Gastrocnemius medialis (tissue), 4 donors: ENCODE measurements around the gene RNASET2.

Experiments used
- POLR2A ChIP-seq, 2 donors: fragments of 450-650 bp; IDR thresholded peaks; one replicate each; pipeline ENCODE4 v1.6.1; 2017; ENCODE audit warnings: antibody characterized with exemption in 2 of 2, mild to moderate bottlenecking in 2 of 2, moderate library complexity in 2 of 2
- TF ChIP-seq, protein P1 (sequence below), 5 experiments: fragments of 450-650 bp in 3 of 5; fragments of 200-600 bp in 2 of 5; sonication (generic) in 2 of 5; IDR thresholded peaks in 4 of 5; conservative IDR thresholded peaks in 1 of 5; 1 replicate in 4 of 5; 2 replicates in 1 of 5; pipeline ENCODE4 v1.5.1; 2016 to 2019; ENCODE audit warnings: antibody characterized with exemption in 5 of 5, mild to moderate bottlenecking in 3 of 5, moderate library complexity in 3 of 5

DNA sequence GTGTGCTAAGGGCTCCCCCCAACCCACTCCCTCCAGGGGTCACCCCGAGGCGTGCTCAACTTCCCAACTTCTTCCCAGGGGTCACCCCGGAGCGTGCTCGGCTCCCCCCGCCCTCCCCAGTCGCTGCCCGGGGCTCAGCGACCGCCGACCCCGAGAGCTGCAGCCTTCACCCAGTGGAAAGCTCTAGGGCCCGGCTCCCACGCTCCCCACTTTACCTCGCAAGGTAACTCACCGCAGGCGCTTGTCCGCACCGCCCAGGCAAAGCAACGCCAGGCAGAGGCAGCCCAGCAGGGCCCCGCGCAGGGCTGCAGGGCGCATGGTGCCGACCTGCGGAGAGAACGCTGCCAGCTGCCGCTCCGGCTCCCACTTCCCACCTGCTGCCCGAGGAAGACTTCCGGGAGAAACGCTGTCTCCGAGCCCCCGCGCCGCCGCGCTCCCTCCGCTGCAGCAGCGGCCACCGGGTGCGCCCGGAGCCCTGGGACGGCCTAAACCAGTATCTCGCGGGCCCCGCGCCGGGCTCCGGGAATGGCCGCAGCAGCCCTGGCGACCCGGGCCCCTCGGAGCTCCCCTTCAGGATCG is 396 bp downstream of the RNASET2 start:
- TF ChIP-seq POLR2A (IDR thresholded peaks at IDR 0.05): no peak
- TF ChIP-seq, protein P1, sequence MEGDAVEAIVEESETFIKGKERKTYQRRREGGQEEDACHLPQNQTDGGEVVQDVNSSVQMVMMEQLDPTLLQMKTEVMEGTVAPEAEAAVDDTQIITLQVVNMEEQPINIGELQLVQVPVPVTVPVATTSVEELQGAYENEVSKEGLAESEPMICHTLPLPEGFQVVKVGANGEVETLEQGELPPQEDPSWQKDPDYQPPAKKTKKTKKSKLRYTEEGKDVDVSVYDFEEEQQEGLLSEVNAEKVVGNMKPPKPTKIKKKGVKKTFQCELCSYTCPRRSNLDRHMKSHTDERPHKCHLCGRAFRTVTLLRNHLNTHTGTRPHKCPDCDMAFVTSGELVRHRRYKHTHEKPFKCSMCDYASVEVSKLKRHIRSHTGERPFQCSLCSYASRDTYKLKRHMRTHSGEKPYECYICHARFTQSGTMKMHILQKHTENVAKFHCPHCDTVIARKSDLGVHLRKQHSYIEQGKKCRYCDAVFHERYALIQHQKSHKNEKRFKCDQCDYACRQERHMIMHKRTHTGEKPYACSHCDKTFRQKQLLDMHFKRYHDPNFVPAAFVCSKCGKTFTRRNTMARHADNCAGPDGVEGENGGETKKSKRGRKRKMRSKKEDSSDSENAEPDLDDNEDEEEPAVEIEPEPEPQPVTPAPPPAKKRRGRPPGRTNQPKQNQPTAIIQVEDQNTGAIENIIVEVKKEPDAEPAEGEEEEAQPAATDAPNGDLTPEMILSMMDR (IDR thresholded peaks at IDR 0.05 in 4 of 5, conservative IDR thresholded peaks at IDR 0.05 in 1 of 5): no peak
